Mucosa of rectum (tissue), 2 donors: ENCODE measurements around the gene PHF13.

Experiments used
- H3K27ac ChIP-seq, 2 donors: one replicate each; pipeline ENCODE4 v1.7.0; 2013; ENCODE audit warnings: inconsistent platforms in 2 of 2, low read depth in 2 of 2, low read length in 2 of 2
- H3K27me3 ChIP-seq, 2 donors: one replicate each; pipeline ENCODE4 v1.7.0; 2013; ENCODE audit warnings: low read length in 2 of 2; ENCODE audit not compliant: control insufficient read depth in 2 of 2, insufficient read depth in 2 of 2
- H3K36me3 ChIP-seq, 2 donors: one replicate each; pipeline ENCODE4 v1.7.0; 2013; ENCODE audit warnings: low read length in 2 of 2; ENCODE audit not compliant: control insufficient read depth in 2 of 2, insufficient read depth in 2 of 2
- H3K4me1 ChIP-seq, 2 donors: one replicate each; pipeline ENCODE4 v1.7.0; 2013; ENCODE audit warnings: low read length in 2 of 2, mild to moderate bottlenecking in 1 of 2; ENCODE audit not compliant: control insufficient read depth in 2 of 2, insufficient read depth in 2 of 2
- H3K4me3 ChIP-seq, 2 donors: one replicate each; pipeline ENCODE4 v1.7.0; 2013; ENCODE audit warnings: low read length in 2 of 2
- H3K9ac ChIP-seq, 2 donors: one replicate each; pipeline ENCODE4 v1.7.0; 2013; ENCODE audit warnings: low read length in 2 of 2, low read depth in 1 of 2, mild to moderate bottlenecking in 1 of 2
- H3K9me3 ChIP-seq, 2 donors: one replicate each; pipeline ENCODE4 v1.7.0; 2013; ENCODE audit warnings: low read length in 2 of 2; ENCODE audit not compliant: control insufficient read depth in 2 of 2
- donor health status: healthy.
- donor health status: Normal muscosa, but diverticular disease.

Gene PHF13

GRCh38 chr1:6619045-6619444, 5.5 kb downstream of the PHF13 start:
- peaks cover 17 to 30% of the 10 kb centered on the region in 2 donors for H3K36me3 ChIP-seq
- no peaks in the 10 kb centered on the region for H3K27me3 ChIP-seq
- no peaks in the 10 kb centered on the region for H3K9me3 ChIP-seq
- H3K4me3 ChIP-seq = no peak overlapping the region
- peaks cover 0 to 3% of the 10 kb centered on the region in 2 donors for H3K4me1 ChIP-seq
- H3K9ac ChIP-seq = no peak overlapping the region
- H3K27ac ChIP-seq = no peak overlapping the region

GRCh38 chr1:6621429-6622391, 8.2 kb downstream of the PHF13 start:
- Histone ChIP-seq H3K4me1 (peaks cover 4 to 12% of the 10 kb centered on the region in 2 donors), H3K36me3 (peaks cover 17 to 30% of the 10 kb centered on the region in 2 donors), H3K9ac (no peak overlapping the region), H3K27ac (no peak overlapping the region), H3K4me3 (no peak overlapping the region), H3K9me3 (no peaks in the 10 kb centered on the region), H3K27me3 (no peaks in the 10 kb centered on the region)

GRCh38 chr1:6622396-6623152, 9.0 kb downstream of the PHF13 start:
- peaks cover 17 to 31% of the 10 kb centered on the region in 2 donors for H3K36me3 ChIP-seq
- H3K27me3 ChIP-seq = no peaks in the 10 kb centered on the region
- H3K9ac ChIP-seq = no peak overlapping the region
- H3K27ac ChIP-seq = no peak overlapping the region
- no peak overlapping the region for H3K4me3 ChIP-seq
- H3K9me3 ChIP-seq = no peaks in the 10 kb centered on the region
- H3K4me1 ChIP-seq = peaks cover 4 to 12% of the 10 kb centered on the region in 2 donors

GRCh38 chr1:6623269-6623965, 9.9 kb downstream of the PHF13 start:
- Histone ChIP-seq H3K9me3 (no peaks in the 10 kb centered on the region), H3K4me1 (peaks cover 4 to 12% of the 10 kb centered on the region in 2 donors), H3K27me3 (no peaks in the 10 kb centered on the region), H3K36me3 (peaks cover 16 to 29% of the 10 kb centered on the region in 2 donors), H3K27ac (no peak overlapping the region), H3K9ac (no peak overlapping the region), H3K4me3 (no peak overlapping the region)

- Histone ChIP-seq H3K27me3 (no peaks in the 10 kb centered on the region), H3K36me3 (peaks cover 20 to 37% of the 10 kb centered on the region in 2 donors), H3K9me3 (no peaks in the 10 kb centered on the region), H3K4me1 (peaks cover 4 to 12% of the 10 kb centered on the region in 2 donors), H3K4me3 (peak within 1 kb of the TSS; percentile 61 to 84), H3K9ac (peak within 1 kb of the TSS; percentile 61 to 75), H3K27ac (peak within 1 kb of the TSS; percentile 50 to 77)
Observed at GRCh38 chr1:6624710-6625583, 11.4 kb downstream of the PHF13 start, which contains the start of gene THAP3. Gene THAP3 (plus strand): TSS chr1:6624868. CDS start chr1:6625219, 351 bp downstream.

GRCh38 chr1:6625584-6626149, 12.1 kb downstream of the PHF13 start:
- H3K27ac ChIP-seq = peak overlapping the region; percentile 50 to 77
- H3K9me3 ChIP-seq = no peaks in the 10 kb centered on the region
- H3K9ac ChIP-seq = peak overlapping the region; percentile 61 to 75
- H3K4me1 ChIP-seq = peaks cover 4 to 12% of the 10 kb centered on the region in 2 donors
- H3K27me3 ChIP-seq = no peaks in the 10 kb centered on the region
- peak overlapping the region; percentile 61 to 84 for H3K4me3 ChIP-seq
- peaks cover 15 to 36% of the 10 kb centered on the region in 2 donors for H3K36me3 ChIP-seq

GRCh38 chr1:6627031-6627430, 13.5 kb downstream of the PHF13 start:
- peaks cover 7 to 25% of the 10 kb centered on the region in 2 donors for H3K36me3 ChIP-seq
- H3K4me1 ChIP-seq = peaks cover 4 to 12% of the 10 kb centered on the region in 2 donors
- no peak overlapping the region for H3K27ac ChIP-seq
- H3K27me3 ChIP-seq = no peaks in the 10 kb centered on the region
- peak overlapping the region in 1 of 2 donors; percentile 9 for H3K4me3 ChIP-seq
- no peak overlapping the region for H3K9ac ChIP-seq
- no peaks in the 10 kb centered on the region for H3K9me3 ChIP-seq

- no peaks in the 10 kb centered on the region for H3K27me3 ChIP-seq
- H3K27ac ChIP-seq = no peak overlapping the region
- peaks cover 9 to 33% of the 10 kb centered on the region in 2 donors for H3K36me3 ChIP-seq
- H3K9ac ChIP-seq = no peak overlapping the region
- H3K4me1 ChIP-seq = peaks cover 4 to 12% of the 10 kb centered on the region in 2 donors
- no peak overlapping the region for H3K4me3 ChIP-seq
- H3K9me3 ChIP-seq = no peaks in the 10 kb centered on the region
Observed at GRCh38 chr1:6627841-6628545, 14.5 kb downstream of the PHF13 start.
